HepG2 (cell line): ENCODE results near the gene KTI12. TPM values are rescaled to one million over a fixed set of nuclear protein-coding genes. Genes with fewer than 3 reads are reported as not detected.
A peak's percentile ranks its signal among the peaks of the same experiment; 100 is the strongest.

ENCODE experiments used
- DDIT3 ChIP-seq: sonication (generic); formaldehyde crosslinking; IDR thresholded peaks from 2 replicates; pipeline ENCODE4 v1.4.0; 2020; ENCODE audit warnings: mild to moderate bottlenecking, missing genetic modification reagents
- DZIP1 ChIP-seq: sonication (generic); formaldehyde crosslinking; IDR thresholded peaks from 2 replicates; pipeline ENCODE4 v1.5.0; 2020; ENCODE audit warnings: mild to moderate bottlenecking, missing genetic modification reagents
- ELF3 ChIP-seq: IDR thresholded peaks from 2 replicates; pipeline ENCODE4 v1.6.1; 2016; ENCODE audit warnings: missing genetic modification reagents, missing compliant biosample characterization
- HOXA5 ChIP-seq: sonication (generic); formaldehyde crosslinking; IDR thresholded peaks from 2 replicates; pipeline ENCODE4 v1.4.0; 2020; ENCODE audit warnings: missing genetic modification reagents
- HOXA7 ChIP-seq: sonication (generic); formaldehyde crosslinking; IDR thresholded peaks from 2 replicates; pipeline ENCODE4 v1.8.1; 2022; ENCODE audit warnings: mild to moderate bottlenecking, missing genetic modification reagents, moderate library complexity
- ISL2 ChIP-seq: sonication (generic); formaldehyde crosslinking; IDR thresholded peaks from 2 replicates; pipeline ENCODE4 v1.5.0; 2020; ENCODE audit warnings: missing genetic modification reagents
- LCORL ChIP-seq, 2 experiments: fragments of 450-650 bp in 1 of 2; sonication (generic) in 1 of 2; formaldehyde crosslinking in 1 of 2; IDR thresholded peaks; 2 replicates each; pipeline versions ENCODE4 v1.5.0 to v1.6.1; 2017 to 2020; ENCODE audit warnings: antibody characterized with exemption in 1 of 2, missing genetic modification reagents in 1 of 2
- MED13 ChIP-seq: sonication (generic); formaldehyde crosslinking; IDR thresholded peaks from 2 replicates; pipeline ENCODE4 v1.5.0; 2020; ENCODE audit warnings: missing genetic modification reagents
- MXD1 ChIP-seq: sonication (generic); formaldehyde crosslinking; IDR thresholded peaks from 2 replicates; pipeline ENCODE4 v1.4.0; 2020; ENCODE audit warnings: mild to moderate bottlenecking, missing genetic modification reagents
- NFIB ChIP-seq: sonication (generic); formaldehyde crosslinking; IDR thresholded peaks from 2 replicates; pipeline ENCODE4 v1.9.0; 2021; ENCODE audit warnings: missing genetic modification reagents, mild to moderate bottlenecking, borderline replicate concordance
- NR2F1 ChIP-seq, 2 experiments: fragments of 450-650 bp in 1 of 2; formaldehyde crosslinking in 1 of 2; IDR thresholded peaks; 2 replicates each; pipeline versions ENCODE4 v1.5.0 to v1.6.1; 2016 to 2020; ENCODE audit warnings: mild to moderate bottlenecking in 1 of 2, missing compliant biosample characterization in 1 of 2, missing genetic modification reagents in 1 of 2, moderate library complexity in 1 of 2
- NR2F2 ChIP-seq: IDR thresholded peaks from 2 replicates; pipeline ENCODE4 v1.6.1; 2012; ENCODE audit warnings: low read depth, inconsistent platforms, borderline replicate concordance
- POLR2A ChIP-seq, 2 experiments: IDR thresholded peaks; 2 replicates each; pipeline ENCODE4 v1.6.1; 2011; ENCODE audit warnings: low read depth in 2 of 2, low read length in 2 of 2, mild to moderate bottlenecking in 1 of 2, moderate library complexity in 1 of 2; ENCODE audit not compliant: insufficient read depth in 1 of 2
- RFX1 ChIP-seq: fragments of 450-650 bp; IDR thresholded peaks from 2 replicates; pipeline ENCODE4 v1.6.1; 2017
- RXRB ChIP-seq: IDR thresholded peaks from 2 replicates; pipeline ENCODE4 v1.6.1; 2016; ENCODE audit warnings: borderline replicate concordance, missing genetic modification reagents, missing compliant biosample characterization
- SALL1 ChIP-seq: sonication (generic); formaldehyde crosslinking; IDR thresholded peaks from 2 replicates; pipeline ENCODE4 v1.8.0; 2022; ENCODE audit warnings: mild to moderate bottlenecking, missing genetic modification reagents
- SAP130 ChIP-seq: IDR thresholded peaks from 2 replicates; pipeline ENCODE4 v1.6.1; 2016; ENCODE audit warnings: low read depth
- SMAD1 ChIP-seq: sonication (generic); formaldehyde crosslinking; IDR thresholded peaks from 2 replicates; pipeline ENCODE4 v1.4.0; 2020; ENCODE audit warnings: missing genetic modification reagents, low read depth, mild to moderate bottlenecking, borderline replicate concordance
- SRSF1 ChIP-seq: fragments of 200-400 bp; formaldehyde crosslinking; optimal IDR thresholded peaks from 2 replicates; pipeline ENCODE3; 2017; ENCODE audit warnings: mild to moderate bottlenecking, low read depth, low read length, moderate library complexity
- SYNCRIP ChIP-seq: fragments of 200-400 bp; formaldehyde crosslinking; IDR thresholded peaks from 2 replicates; pipeline ENCODE4 v1.6.1; 2018; ENCODE audit warnings: mild to moderate bottlenecking, low read depth, low read length; ENCODE audit not compliant: insufficient read depth
- TBX2 ChIP-seq: sonication (generic); formaldehyde crosslinking; IDR thresholded peaks from 2 replicates; pipeline ENCODE4 v1.5.0; 2020; ENCODE audit warnings: missing genetic modification reagents, mild to moderate bottlenecking, borderline replicate concordance
- ZNF20 ChIP-seq: sonication (generic); formaldehyde crosslinking; IDR thresholded peaks from 2 replicates; pipeline ENCODE4 v1.4.0; 2020; ENCODE audit warnings: mild to moderate bottlenecking, moderate library complexity, missing genetic modification reagents
- ZNF3 ChIP-seq: IDR thresholded peaks from 2 replicates; pipeline ENCODE4 v1.7.0; 2017; ENCODE audit warnings: inconsistent platforms
- ZNF547 ChIP-seq: sonication (generic); formaldehyde crosslinking; IDR thresholded peaks from 2 replicates; pipeline ENCODE4 v1.5.1; 2020; ENCODE audit warnings: mild to moderate bottlenecking, missing genetic modification reagents
- ZNF607 ChIP-seq: sonication (generic); formaldehyde crosslinking; IDR thresholded peaks from 2 replicates; pipeline ENCODE4 v1.5.1; 2020; ENCODE audit warnings: missing genetic modification reagents, mild to moderate bottlenecking, borderline replicate concordance
- ZNF629 ChIP-seq: sonication (generic); formaldehyde crosslinking; conservative IDR thresholded peaks from 2 replicates; pipeline ENCODE4 v1.5.0; 2020; ENCODE audit warnings: missing genetic modification reagents
- ZNF660 ChIP-seq: sonication (generic); formaldehyde crosslinking; IDR thresholded peaks from 2 replicates; pipeline ENCODE4 v1.5.1; 2020; ENCODE audit warnings: mild to moderate bottlenecking, low read depth, missing genetic modification reagents, borderline replicate concordance
- ZNF770 ChIP-seq: sonication (generic); formaldehyde crosslinking; IDR thresholded peaks from 2 replicates; pipeline ENCODE4 v1.5.0; 2020; ENCODE audit warnings: mild to moderate bottlenecking, missing genetic modification reagents
- ZNF879 ChIP-seq: sonication (generic); formaldehyde crosslinking; IDR thresholded peaks from 2 replicates; pipeline ENCODE4 v1.8.1; 2023; ENCODE audit warnings: missing genetic modification reagents
- polyA plus RNA-seq, 8 experiments: library from polyadenylated mRNA; depleted of rRNA in 3 of 8; stranded (reverse) in 7 of 8; unstranded in 1 of 8; fragments of >200 nt; fragmentation: Illumina TruSeq in 4 of 8; extraction: Trizol in 4 of 8; gene quantifications; 2 replicates each; pipeline versions ENCODE4 v1.2.1 to v1.2.3, GENCODE V29; 2011 to 2016; ENCODE audit warnings: low read depth in 4 of 8, missing spikeins in 1 of 8, mixed read lengths in 1 of 8; ENCODE audit not compliant: insufficient read depth in 1 of 8
- total RNA-seq, 5 experiments: library from RNA; depleted of rRNA; stranded (reverse); fragments of >200 nt; fragmentation: Illumina TruSeq; extraction: Trizol; gene quantifications; 2 replicates each; pipeline ENCODE4 v1.2.3, GENCODE V29; 2016; ENCODE audit warnings: low read depth in 1 of 5

KTI12 gene
- total and polyA plus RNA-seq, 2 of the 13 experiments (the other 11 are each of a cell fraction or from before 2014, with no cell fraction given) = 7.4 to 10.2 TPM

GRCh38 chr1:52080014-52080415, 46.4 kb upstream of the KTI12 start (continued):
- TF ChIP-seq TBX2 (CRISPR knock-in tag) (peak; percentile 60; the same call in 1 of the 2 replicates), NFIB (CRISPR knock-in tag) (no peak), SYNCRIP (no peak), ZNF20 (no peak), LCORL (IDR thresholded peaks at IDR 0.05) (0 out of 2 replicates have a peak, but pooled peaks have one; percentile 56), LCORL (CRISPR knock-in tag; IDR thresholded peaks at IDR 0.05) (peak; percentile 72), HOXA7 (no peak), NR2F2 (peak; percentile 39; the same call in 1 of the 2 replicates), POLR2A (IDR thresholded peaks at IDR 0.05; ENCODE audit: insufficient read depth in 1 of 2, low read depth in 2 of 2, low read length in 2 of 2) (no peak), MXD1 (CRISPR knock-in tag) (no peak), DDIT3 (CRISPR knock-in tag) (no peak), ZNF879 (no peak), ZNF547 (no peak), ZNF660 (CRISPR knock-in tag) (no peak), DZIP1 (no peak), SAP130 (CRISPR knock-in tag) (peak; percentile 62), RXRB (peak; percentile 62; the same call in 1 of the 2 replicates), SRSF1 (no peak), HOXA5 (CRISPR knock-in tag) (no peak), RFX1 (no peak), ISL2 (CRISPR knock-in tag) (peak; percentile 92), ZNF629 (CRISPR knock-in tag) (no peak), ZNF770 (CRISPR knock-in tag) (no peak), ZNF607 (CRISPR knock-in tag) (no peak), ELF3 (peak; percentile 60), NR2F1 (CRISPR knock-in tag; IDR thresholded peaks at IDR 0.05) (no peak), ZNF3 (CRISPR knock-in tag) (no peak), MED13 (0 out of 2 replicates have a peak, but pooled peaks have one; percentile 27), SMAD1 (CRISPR knock-in tag) (no peak), SALL1 (CRISPR knock-in tag) (peak; percentile 80)
